OCI-LY1 (cell line): ENCODE data around the gene RALBP1.

Experiments
- H2AFZ ChIP-seq: fragments of 200-600 bp; sonication (generic), shearing (Covaris generic); 2 replicates; pipeline ENCODE4 v1.6.0; 2014; ENCODE audit warnings: antibody characterized with exemption, mild to moderate bottlenecking, low read length
- H3F3A ChIP-seq: fragments of 200-600 bp; sonication (generic), shearing (Covaris generic); 2 replicates; pipeline ENCODE4 v1.6.0; 2014; ENCODE audit warnings: mild to moderate bottlenecking, antibody characterized with exemption, low read length, moderate library complexity; ENCODE audit not compliant: insufficient read depth
- H3K27ac ChIP-seq: fragments of 200-600 bp; sonication (generic); 2 replicates; pipeline ENCODE4 v1.5.1; 2014; ENCODE audit warnings: low read length, mixed run types, mild to moderate bottlenecking, low read depth; ENCODE audit not compliant: poor library complexity, severe bottlenecking
- H3K27me3 ChIP-seq: fragments of 200-600 bp; sonication (generic); 2 replicates; pipeline ENCODE4 v1.6.0; 2014; ENCODE audit warnings: antibody characterized with exemption, mild to moderate bottlenecking, low read length, moderate library complexity; ENCODE audit not compliant: insufficient read depth
- H3K36me3 ChIP-seq: fragments of 200-600 bp; sonication (generic); 2 replicates; pipeline ENCODE4 v1.6.1; 2014; ENCODE audit warnings: mild to moderate bottlenecking, antibody characterized with exemption, low read length, moderate library complexity, mixed read lengths; ENCODE audit not compliant: insufficient read depth
- H3K4me1 ChIP-seq: fragments of 200-600 bp; sonication (generic); 2 replicates; pipeline ENCODE4 v1.5.1; 2014; ENCODE audit warnings: mild to moderate bottlenecking, low read length, moderate library complexity; ENCODE audit not compliant: insufficient read depth, severe bottlenecking
- H3K4me2 ChIP-seq: fragments of 200-600 bp; sonication (generic), shearing (Covaris generic); 2 replicates; pipeline ENCODE4 v1.6.1; 2014; ENCODE audit warnings: low read length
- H3K4me3 ChIP-seq: fragments of 200-600 bp; sonication (generic); 2 replicates; pipeline ENCODE4 v1.5.1; 2014; ENCODE audit warnings: low read length, low read depth, mild to moderate bottlenecking, mixed read lengths; ENCODE audit not compliant: poor library complexity, severe bottlenecking
- H3K79me2 ChIP-seq: fragments of 200-600 bp; shearing (Covaris generic); 2 replicates; pipeline ENCODE4 v1.6.1; 2016; ENCODE audit warnings: mixed run types, low read length, mixed read lengths; ENCODE audit not compliant: insufficient read depth
- H3K9ac ChIP-seq: fragments of 200-600 bp; sonication (generic), shearing (Covaris generic); 2 replicates; pipeline ENCODE4 v1.6.1; 2014; ENCODE audit warnings: mild to moderate bottlenecking, low read length, mixed read lengths
- H3K9me2 ChIP-seq: fragments of 200-600 bp; sonication (generic), shearing (Covaris generic); 2 replicates; pipeline ENCODE4 v1.6.1; 2014; ENCODE audit warnings: low read depth, mild to moderate bottlenecking, low read length, mixed read lengths
- H3K9me3 ChIP-seq: fragments of 200-600 bp; shearing (Covaris generic); 2 replicates; pipeline ENCODE4 v1.6.1; 2014; ENCODE audit warnings: low read length, mixed read lengths
- H4K20me1 ChIP-seq: fragments of 200-600 bp; sonication (generic), shearing (Covaris generic); 2 replicates; pipeline ENCODE4 v1.6.0; 2016; ENCODE audit warnings: mild to moderate bottlenecking, low read length; ENCODE audit not compliant: insufficient read depth
- EZH2 ChIP-seq: fragments of 200-600 bp; sonication (generic), shearing (Covaris generic); IDR thresholded peaks from 2 replicates; pipeline ENCODE4 v1.8.0; 2017; ENCODE audit warnings: borderline replicate concordance, mixed run types, mild to moderate bottlenecking, antibody characterized with exemption, low read length, moderate library complexity, mixed read lengths
- TF ChIP-seq, protein P1 (sequence below): fragments of 200-600 bp; sonication (generic), shearing (Covaris generic); IDR thresholded peaks from 2 replicates; pipeline ENCODE4 v1.5.1; 2017; ENCODE audit warnings: mild to moderate bottlenecking, antibody characterized with exemption, low read length, moderate library complexity, mixed read lengths

RALBP1 gene

DNA sequence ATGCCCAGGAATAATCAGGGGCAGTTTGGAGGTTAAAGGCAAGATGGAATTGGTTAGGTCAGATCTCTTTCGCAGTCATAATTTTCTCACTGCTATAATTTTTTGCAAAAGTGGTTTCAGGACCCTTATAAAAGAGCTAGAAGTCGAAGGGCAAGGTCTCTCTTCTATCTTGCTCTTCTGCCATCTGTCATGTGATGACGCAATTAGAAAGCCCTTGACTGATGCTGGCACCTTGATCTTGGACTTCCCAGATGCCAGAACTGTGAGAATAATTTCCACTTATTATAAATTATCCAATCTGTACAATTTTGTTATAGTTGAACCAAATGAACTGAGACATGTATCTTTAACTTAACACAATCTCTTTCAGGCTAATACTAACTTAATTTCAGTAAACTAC lies 6.3 kb upstream of the RALBP1 start:
- no peak overlapping the region for H3K4me2 ChIP-seq
- no peaks in the 10 kb centered on the region for H4K20me1 ChIP-seq
- H3K9me3 ChIP-seq = peaks cover 16% of the 10 kb centered on the region
- no peak overlapping the region for H3K27ac ChIP-seq
- H3F3A ChIP-seq = no peaks in the 10 kb centered on the region
- H3K79me2 ChIP-seq = no peaks in the 10 kb centered on the region
- no peaks in the 10 kb centered on the region for H3K9me2 ChIP-seq
- no peak overlapping the region for H2AFZ ChIP-seq
- H3K9ac ChIP-seq = no peak overlapping the region
- TF ChIP-seq, protein P1, sequence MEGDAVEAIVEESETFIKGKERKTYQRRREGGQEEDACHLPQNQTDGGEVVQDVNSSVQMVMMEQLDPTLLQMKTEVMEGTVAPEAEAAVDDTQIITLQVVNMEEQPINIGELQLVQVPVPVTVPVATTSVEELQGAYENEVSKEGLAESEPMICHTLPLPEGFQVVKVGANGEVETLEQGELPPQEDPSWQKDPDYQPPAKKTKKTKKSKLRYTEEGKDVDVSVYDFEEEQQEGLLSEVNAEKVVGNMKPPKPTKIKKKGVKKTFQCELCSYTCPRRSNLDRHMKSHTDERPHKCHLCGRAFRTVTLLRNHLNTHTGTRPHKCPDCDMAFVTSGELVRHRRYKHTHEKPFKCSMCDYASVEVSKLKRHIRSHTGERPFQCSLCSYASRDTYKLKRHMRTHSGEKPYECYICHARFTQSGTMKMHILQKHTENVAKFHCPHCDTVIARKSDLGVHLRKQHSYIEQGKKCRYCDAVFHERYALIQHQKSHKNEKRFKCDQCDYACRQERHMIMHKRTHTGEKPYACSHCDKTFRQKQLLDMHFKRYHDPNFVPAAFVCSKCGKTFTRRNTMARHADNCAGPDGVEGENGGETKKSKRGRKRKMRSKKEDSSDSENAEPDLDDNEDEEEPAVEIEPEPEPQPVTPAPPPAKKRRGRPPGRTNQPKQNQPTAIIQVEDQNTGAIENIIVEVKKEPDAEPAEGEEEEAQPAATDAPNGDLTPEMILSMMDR = no peak
- TF ChIP-seq EZH2 = no peak
- H3K36me3 ChIP-seq = no peaks in the 10 kb centered on the region
- H3K4me3 ChIP-seq = no peak overlapping the region
- H3K4me1 ChIP-seq = no peaks in the 10 kb centered on the region
- no peaks in the 10 kb centered on the region for H3K27me3 ChIP-seq

DNA sequence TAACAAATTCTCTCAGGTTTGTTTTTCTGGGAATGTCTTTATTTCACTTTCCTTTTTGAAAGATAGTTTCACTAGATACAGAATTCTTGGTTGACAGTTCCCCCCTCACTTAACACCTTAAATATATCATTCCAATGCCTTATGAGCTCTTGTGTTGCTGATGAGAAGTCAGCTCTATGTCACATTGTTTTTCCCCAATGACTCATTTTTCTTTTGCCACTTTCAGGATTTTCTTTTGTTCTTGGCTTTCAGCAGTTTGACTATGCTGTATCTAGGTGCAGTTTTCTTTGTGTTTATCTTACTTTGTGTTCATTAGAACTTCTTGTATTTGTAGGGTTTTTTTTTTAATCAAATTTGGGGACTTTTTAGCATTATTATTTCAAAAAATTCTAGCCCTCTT lies 5.6 kb upstream of the RALBP1 start:
- no peaks in the 10 kb centered on the region for H3F3A ChIP-seq
- peaks cover 6% of the 10 kb centered on the region for H3K4me1 ChIP-seq
- H3K27ac ChIP-seq = no peak overlapping the region
- no peaks in the 10 kb centered on the region for H3K27me3 ChIP-seq
- H3K9me2 ChIP-seq = no peaks in the 10 kb centered on the region
- H2AFZ ChIP-seq = no peak overlapping the region
- H3K4me2 ChIP-seq = no peak overlapping the region
- no peaks in the 10 kb centered on the region for H4K20me1 ChIP-seq
- H3K4me3 ChIP-seq = no peak overlapping the region
- H3K9me3 ChIP-seq = peaks cover 16% of the 10 kb centered on the region
- no peaks in the 10 kb centered on the region; the same call in 1 of the 2 replicates for H3K36me3 ChIP-seq
- no peak overlapping the region for H3K9ac ChIP-seq
- TF ChIP-seq, protein P1 = no peak
- TF ChIP-seq EZH2 = no peak
- H3K79me2 ChIP-seq = no peaks in the 10 kb centered on the region

DNA sequence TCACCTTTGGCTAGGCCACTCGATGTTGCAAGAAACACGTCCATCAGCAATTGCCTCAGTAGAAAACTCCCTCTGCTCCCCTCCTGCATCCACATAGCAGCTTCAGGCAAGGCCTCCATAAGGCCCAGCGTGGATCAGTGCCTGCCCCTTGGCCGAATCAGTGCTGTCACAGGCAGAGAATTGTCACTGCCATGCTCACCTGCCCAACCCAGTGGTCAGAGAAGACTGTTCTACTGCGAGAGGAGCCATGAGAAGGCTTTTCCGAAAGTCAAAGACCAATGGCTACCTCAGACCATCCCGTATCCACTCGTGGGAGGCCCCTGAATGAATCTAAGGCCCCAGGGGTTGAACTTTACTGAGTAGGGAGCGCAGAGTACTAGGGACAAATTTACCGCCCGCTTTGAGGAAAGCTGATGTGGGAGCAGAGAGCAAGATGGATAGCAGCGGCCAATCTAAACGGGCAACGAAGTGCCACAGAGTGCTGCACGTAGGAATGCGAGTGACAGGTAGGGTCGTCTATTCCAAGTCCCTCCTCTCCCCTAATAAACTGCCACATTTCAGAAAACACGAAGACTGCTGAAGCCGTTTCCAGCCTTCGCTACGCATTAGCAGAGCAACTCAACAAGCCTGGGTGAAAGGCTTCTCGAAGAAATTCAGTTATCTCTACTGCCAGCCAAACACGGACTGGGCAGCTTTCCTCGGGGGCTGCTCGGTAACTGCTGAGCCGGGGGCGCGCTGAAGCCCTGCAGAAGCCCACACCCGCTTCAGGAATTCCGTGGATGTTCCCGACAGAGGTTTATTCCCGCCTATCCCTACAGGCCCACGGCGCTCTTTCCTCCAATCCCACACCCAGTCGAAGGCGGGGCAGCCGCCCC lies 968 bp upstream of the RALBP1 start:
- H3F3A ChIP-seq = no peaks in the 10 kb centered on the region
- no peak for TF ChIP-seq EZH2
- TF ChIP-seq, protein P1 = peak; percentile 41; the same call in 1 of the 2 replicates
- peak overlapping the region; percentile 69 for H3K4me2 ChIP-seq
- H3K9me2 ChIP-seq = no peaks in the 10 kb centered on the region
- H3K79me2 ChIP-seq = peaks cover 36% of the 10 kb centered on the region
- no peaks in the 10 kb centered on the region for H4K20me1 ChIP-seq
- H3K4me1 ChIP-seq = peaks cover 21% of the 10 kb centered on the region
- H3K27ac ChIP-seq = no peak overlapping the region
- H3K9me3 ChIP-seq = no peaks in the 10 kb centered on the region
- no peaks in the 10 kb centered on the region for H3K27me3 ChIP-seq
- peak overlapping the region; percentile 34; the same call in 1 of the 2 replicates for H2AFZ ChIP-seq
- H3K9ac ChIP-seq = peak overlapping the region; percentile 70
- H3K36me3 ChIP-seq = peaks cover 11% of the 10 kb centered on the region
- H3K4me3 ChIP-seq = peak overlapping the region; percentile 87
